Stromal cell of bone marrow (primary cell): Measurements from ENCODE around the gene ETFBKMT.

Experiments
- DNase-seq: peaks from one replicate; pipeline ENCODE4 v3.0.0-alpha.2; 2012; ENCODE audit warnings: low read depth

ETFBKMT gene

DNA sequence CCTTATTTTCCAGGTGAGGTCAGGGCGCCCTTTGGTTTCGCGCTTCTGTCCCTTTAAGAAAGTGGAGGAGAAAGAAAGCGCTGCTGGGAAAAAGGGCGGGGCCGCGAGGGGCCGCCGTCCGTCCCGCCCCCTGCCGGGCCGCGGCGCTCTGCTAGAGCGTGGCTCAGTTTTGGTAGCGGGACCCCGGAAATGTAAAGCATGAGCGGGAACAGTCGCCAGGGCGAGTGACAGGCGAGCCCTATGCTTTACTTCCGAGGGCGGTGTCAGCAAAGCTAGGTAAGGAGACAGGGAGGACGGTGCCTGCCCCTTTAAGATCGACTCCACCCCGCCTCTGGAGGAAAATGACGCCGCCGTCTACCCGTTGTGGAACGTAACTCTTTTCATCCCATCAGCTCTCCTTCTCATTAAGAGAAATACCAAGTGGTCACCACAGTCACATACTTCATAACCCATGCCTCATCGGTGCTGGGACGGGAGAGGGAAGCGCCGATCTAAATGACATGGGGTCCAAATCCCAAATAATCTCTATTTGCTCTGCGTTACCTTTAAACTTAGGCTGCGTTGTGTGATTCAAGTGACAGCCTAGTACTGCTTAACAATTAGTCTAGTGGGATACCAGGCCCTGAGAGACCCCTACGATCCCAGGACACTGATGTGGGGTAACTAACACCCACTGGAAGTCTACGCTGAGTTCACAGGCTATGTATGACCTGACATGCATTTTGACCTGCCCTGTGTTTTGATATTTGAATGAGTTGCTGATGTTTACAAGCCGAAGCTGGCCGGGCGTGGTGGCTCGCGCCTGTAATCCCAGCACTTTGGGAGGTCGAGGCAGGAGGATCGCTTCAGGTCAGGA lies at the start of gene ETFBKMT:
TSS of gene ETFBKMT (plus strand) at position 602 of the 856 bp plus-strand sequence. CDS start 2,266 bp downstream, outside the sequence.
- DNase-seq: peak; percentile 74

GRCh38 chr12:31612819-31613218 lies 46.7 kb upstream of the ETFBKMT start:
- DNase-seq: no peak

GRCh38 chr12:31618228-31619025 lies 41.1 kb upstream of the ETFBKMT start:
- DNase-seq: no peak

DNA sequence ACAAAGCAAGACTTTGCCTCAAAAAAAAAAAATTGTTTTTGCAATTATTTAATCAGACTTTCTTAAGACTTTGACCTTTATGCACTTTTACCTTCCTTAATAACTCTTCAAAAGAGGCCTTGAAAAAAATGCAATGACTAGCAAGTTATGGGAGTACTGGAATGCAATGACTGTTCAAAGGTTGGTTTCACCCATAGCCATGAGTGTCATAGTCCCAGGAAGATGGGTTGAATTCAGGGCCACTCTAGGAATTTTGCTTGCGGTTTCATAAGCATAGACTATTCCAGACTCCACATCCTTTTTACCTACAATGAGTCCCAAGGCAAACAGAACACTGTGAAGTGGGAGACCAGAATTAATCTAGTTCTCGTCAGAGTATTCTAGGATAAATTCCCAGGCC lies 39.2 kb upstream of the ETFBKMT start:
- no peak for DNase-seq

GRCh38 chr12:31622038-31622437 lies 37.5 kb upstream of the ETFBKMT start:
- no peak for DNase-seq

DNA sequence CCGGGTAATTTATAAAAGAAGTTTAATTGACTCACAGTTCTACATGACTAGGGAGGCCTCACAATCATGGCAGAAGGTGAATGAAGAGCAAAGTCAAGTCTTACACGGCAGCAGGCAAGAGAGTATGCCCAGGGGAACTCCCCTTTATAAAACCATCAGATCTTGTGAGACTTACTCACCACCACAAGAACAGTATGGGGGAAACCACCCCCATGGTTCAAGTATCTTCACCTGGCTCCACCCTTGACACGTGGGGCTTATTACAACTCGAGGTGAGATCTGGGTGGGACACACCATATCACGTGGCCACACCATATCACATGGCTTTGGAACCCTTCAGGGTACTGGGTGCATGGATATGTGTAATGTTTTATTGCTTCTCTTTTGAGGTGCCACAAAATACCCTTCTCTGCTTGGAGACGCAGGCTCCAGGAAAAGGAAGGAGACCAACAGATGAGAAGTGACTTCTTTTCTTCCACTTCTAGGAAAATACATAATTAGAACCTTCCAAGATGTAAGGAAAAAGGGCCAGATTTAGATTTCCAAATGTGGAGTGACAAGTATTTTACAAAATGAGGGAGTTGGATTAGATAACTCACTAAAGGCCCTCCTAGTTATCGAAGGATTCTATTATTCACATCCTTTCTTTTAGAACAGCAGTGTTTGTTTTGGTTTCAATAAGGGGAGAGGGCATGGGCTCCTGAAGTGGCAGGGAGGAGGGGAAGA lies 33.1 kb upstream of the ETFBKMT start:
- DNase-seq: no peak

DNA sequence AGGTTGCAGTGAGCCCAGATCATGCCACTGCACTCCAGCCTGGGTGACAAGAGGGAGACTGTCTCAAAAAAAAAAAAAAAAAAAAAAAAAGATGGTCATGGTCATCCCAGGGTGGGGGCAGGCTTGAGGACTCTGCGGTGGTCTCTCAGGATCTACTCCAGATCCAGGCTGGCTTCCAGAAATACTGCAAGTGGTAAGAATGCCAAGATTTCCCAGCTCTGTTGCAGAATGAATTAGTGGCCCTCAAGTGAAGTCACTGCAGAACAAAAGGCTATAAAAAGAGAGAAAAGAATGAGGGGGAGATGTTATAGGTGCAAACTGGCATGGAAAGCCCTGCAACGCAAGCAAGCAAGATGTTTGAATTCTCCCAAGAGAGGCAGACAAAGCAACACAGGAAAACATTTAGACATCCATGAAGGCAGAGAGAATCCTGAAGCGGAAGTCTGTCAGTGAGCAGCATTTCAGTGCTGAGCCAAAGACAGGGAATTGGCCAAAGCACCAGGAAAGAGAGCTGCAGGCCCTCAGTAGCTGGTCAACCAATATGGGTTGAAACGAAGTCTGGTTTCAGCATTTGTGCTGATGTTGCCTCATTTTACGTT lies 31.9 kb upstream of the ETFBKMT start:
- DNase-seq: no peak

GRCh38 chr12:31629756-31630732 lies 29.4 kb upstream of the ETFBKMT start:
- peak; percentile 49 for DNase-seq

- DNase-seq: no peak
These were observed 28.3 kb upstream of the ETFBKMT start for GRCh38 chr12:31631023-31631724.

GRCh38 chr12:31631809-31632208 lies 27.7 kb upstream of the ETFBKMT start:
- DNase-seq: no peak

DNA sequence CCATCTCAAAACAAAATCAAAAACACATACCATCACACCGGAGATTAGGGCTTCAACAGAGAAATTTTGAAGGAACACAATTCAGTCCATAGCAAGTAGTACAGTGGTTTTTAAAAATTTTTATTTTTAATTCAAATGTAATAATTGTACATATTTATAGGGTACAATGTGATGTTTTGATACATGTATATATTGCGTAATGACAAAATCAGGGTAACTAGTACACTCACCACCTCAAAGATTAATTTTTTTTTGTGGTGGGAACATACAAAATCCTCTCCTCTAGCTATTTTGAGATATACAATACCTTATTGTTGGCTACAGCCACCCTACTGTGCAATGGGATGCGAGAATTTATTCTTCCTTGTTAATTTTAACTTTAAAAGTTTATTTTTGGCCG lies 26.0 kb upstream of the ETFBKMT start:
- DNase-seq: no peak

- no peak for DNase-seq
These were observed 24.9 kb upstream of the ETFBKMT start for GRCh38 chr12:31634620-31635019.

DNA sequence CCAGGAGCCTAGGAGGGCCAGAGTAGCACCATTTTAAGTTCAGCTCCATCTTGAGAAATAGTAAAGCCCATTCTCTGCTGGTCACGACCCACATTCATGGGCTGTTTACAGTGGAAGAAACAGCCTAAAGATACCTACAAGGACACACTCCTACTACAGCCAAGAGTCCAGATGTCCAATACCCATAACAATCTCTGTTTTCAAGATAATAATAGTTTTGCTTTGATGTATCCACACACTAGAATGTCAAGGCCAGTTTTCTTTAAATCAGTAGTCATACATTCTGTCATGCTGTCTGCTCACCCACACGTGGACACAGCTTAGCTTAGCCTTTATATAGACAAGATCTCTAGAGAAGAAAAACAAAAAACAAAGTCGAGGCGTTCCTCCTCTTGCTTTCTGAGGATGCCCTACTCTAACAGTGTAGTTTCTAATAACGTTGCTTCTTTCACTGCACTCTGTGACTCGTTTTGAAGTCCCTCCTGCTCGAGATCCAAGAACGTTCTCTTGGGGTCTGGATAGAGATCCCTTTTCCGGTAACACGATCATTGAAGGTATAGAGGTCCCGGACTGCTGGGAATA lies 17.9 kb upstream of the ETFBKMT start:
- no peak for DNase-seq

DNA sequence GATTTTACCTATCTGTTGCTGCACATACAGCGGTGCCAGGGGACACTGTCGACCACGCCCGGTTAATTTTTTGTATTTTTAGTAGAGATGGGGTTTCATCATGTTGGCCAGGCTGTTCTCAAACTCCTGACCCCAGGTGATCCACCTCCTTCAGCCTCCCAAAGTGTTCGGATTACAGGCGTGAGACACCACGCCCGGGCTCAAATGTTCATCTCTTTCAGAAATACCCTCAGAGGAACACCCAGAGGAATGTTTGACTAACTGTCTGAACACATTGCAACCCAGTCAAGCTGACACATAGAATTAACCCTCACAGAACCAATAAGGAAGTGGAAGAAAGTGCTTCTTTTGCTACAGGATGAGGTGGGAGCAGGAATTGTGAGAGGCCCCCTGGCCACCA lies 15.0 kb upstream of the ETFBKMT start:
- DNase-seq: no peak

GRCh38 chr12:31645924-31646323 lies 13.6 kb upstream of the ETFBKMT start:
- DNase-seq: no peak

GRCh38 chr12:31647086-31647491 lies 12.4 kb upstream of the ETFBKMT start:
- DNase-seq: no peak

DNA sequence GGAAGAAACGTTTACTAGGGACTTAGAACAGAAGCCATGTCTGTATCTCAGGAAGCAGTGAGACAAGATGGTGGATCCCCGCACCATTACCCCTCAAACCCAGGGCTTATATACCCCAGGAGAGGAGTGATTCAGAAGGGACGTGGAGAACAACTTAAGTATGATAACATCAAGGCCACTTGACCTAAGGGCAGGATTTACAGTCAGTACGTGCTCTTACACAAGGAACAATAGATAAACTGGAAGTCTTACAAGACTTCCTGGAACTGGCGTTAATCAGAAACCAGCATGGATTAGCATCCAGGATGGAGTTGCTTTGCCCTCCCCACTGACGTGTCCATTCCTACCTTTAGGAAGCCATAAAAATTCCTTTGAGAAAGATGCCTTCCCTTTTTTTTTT lies 8.6 kb upstream of the ETFBKMT start:
- DNase-seq: no peak

DNA sequence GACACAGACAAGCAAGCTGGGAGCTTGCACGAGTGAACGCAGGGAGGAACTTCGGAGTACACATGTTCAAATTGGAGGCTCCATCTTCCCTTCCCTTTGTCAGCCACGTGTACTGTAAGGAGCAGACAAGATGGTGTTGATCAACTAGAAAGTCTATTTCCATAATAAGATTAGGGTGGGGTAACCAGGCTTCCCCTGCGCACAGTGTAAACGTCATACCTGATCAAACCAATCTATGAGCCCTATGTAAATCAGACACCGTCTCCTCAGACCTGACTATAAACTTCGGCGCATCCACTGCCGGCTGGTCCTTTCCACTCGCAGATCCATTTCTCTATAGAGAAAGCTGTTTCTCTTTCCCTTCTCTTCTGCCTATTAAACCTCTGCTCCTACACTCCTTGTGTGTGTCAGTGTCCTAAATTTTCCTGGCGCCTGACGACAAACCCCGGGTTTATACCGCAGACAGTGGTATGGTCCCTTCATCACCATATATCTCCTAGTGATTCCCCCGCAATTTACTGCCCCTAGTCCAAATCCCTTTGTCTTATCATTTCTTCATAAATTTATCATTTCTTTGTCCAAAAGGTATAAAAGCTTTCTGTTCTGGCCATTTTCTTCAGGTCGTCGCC lies 7.5 kb upstream of the ETFBKMT start:
- DNase-seq: peak; percentile 41

DNA sequence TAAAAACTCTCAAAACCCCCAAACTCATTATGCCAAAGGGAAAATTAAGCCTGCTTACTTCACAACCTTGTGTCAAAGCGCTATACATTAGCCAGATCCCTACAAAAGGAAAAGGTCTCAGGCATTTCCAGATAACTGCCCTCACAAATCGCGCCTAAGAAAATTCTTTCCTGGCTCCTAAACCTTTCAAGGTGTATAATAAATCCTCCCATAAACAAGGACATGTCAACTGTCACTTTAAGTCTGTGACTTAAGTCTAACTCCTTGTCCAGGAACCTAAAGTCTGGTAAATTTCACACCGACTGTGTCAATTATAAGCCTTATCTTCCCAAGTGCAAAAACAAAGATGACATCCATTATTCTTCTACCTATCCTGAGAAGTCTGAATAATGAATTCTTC lies 4.3 kb upstream of the ETFBKMT start:
- no peak for DNase-seq
